ENCODE results near the gene DENND4C.

Gene DENND4C

DNA sequence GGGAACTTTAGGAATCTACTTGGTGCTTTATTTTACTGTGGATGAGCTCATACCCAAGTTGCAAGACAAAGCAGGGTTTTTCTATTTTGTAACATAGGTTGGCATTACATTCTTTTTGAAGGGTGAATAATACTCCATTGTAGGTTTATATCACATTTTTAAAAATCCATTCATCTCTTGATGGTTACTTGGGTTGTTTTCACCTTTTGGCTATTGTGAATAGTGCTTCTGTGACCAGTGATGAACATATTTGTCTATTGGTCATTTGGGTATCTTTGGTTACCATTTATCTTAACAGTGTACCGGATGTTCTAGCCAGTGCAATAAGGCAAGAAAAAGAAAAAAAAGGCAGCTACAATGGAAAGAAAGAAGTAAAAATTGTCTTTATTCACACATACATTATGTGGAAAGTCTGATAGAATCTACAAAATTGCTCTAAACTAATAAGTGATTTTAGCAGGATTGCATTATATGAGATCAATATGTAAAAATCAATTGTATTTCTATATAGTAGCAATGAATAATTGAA is 40.0 kb downstream of the DENND4C start:
- no peak for DNase-seq

DNA sequence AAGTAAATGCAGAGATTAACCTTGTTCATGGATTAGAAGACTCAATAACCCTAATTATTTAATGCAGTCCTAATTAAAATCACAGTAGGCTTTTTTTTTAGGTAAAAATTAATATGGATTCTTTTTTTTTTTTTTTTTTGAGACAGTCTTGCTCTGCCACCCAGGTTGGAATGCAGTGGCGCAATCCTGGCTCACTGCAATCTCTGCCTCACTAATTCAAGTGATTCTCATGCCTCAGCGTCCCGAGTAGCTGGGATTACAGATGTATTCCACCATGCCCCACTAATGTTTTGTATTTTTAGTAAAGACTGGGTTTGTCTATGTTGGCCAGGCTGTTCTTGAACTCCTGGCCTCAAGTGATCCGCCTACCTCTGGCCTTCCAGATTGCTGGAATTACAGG is 40.6 kb downstream of the DENND4C start:
- no peak for DNase-seq

DNA sequence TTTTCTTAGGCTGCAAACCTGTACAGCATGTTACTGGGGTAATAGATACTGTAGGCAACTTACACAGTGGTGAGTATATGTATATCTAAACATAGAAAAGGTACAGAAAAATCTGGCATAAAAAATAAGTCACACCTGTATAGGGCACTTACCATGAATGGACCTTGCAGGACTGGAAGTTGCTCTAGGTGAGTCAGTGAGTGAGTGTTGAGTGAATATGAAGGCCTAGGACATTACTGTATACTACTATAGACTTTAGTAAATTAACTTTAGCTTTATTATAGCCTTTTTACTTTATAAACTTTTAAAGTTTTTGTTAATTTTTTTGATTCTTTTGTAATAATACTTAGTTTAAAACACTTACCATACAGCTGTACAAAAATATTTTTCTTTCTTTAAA is 51.3 kb downstream of the DENND4C start:
- no peak for DNase-seq

DNA sequence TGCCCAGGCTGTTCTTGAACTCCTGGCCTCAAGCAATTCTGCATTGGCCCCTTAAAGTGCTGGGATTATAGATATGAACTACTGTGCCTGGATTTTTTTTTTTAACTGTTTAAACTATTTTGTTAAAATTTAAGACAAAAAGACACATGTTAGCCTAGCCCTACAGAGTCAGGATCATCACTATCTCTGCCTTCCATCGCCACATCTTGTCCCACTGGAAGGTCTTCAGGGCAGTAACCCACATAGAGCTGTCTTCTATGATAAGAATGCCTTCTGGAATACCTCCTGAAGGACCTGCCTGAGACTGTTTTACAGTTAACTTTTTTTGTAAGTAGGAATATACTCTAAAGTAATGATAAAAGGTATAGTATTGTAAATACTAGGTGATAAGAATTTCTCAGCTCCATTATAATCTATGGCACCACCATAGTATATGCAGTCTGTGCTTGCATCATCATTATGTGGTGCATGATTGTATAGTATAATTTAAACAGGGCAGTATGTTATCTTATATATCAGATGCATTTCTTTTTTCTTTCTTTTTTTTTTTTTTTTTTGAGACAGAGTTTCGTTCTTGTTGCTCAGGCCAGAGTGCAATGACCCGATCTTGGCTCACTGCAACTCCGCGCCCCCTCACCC is 52.7 kb downstream of the DENND4C start:
- DNase-seq: no peak

DNA sequence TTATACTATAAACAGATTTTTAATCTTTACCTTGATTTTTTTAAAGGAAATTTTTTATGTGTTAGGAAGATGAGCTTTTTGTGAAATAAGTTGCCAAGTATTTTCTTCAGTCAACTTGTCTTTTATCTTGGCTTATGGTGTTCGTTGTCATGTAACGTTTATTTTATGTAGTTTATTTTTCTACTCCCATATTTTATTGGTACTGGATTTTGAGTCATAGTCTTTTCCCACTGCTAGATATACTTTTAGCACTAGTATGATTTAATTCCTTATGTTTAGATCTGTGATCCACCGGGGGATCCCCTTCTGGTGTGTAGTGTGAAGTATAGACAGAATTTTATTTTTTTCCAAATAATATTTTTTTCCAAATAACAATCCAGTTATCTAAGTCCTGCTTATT is 54.2 kb downstream of the DENND4C start:
- no peak for DNase-seq

DNA sequence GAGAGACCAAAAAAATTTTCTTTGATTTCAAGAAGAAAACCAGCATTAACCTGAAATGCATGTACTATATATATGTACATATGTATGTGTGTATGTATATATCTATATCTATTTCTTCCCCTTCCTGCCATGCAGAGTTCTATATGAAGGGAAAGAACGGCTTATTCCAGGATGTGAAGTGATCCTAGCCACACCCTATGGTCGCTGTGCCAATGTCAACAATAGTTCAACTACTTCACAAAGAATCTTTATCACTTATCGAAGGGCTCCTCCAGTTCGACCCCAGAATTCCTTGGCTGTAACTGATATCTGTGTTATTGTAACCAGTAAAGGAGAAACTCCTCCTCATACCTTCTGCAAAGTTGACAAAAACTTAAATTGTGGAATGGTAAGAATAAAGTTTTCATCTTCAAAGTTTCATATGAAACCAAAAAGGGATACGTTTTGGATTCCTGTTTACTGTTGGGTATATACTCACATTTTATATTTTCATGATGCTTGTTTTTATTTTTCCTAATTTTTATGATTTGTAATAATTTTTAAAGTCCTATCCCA is 56.2 kb downstream of the DENND4C start:
- no peak for DNase-seq

DNA sequence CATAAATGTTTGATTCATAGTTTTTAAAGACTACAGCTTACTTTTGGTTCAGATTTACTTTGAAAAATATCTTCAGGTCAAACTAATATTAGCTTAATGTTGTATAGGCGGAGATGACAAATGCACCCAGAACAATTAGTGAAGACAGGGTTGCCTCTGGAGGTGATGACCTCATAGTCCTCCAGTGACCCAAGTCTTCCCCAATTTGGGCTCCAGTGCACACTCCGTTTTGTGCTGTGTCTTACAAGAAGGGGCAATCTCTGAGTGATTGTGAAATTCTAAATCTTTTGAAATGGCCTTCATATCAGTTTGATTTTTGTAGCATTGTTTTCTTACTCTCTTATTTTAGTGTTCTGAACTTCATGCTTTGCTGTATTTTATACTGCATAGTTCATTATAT is 57.6 kb downstream of the DENND4C start:
- DNase-seq: no peak

DNA sequence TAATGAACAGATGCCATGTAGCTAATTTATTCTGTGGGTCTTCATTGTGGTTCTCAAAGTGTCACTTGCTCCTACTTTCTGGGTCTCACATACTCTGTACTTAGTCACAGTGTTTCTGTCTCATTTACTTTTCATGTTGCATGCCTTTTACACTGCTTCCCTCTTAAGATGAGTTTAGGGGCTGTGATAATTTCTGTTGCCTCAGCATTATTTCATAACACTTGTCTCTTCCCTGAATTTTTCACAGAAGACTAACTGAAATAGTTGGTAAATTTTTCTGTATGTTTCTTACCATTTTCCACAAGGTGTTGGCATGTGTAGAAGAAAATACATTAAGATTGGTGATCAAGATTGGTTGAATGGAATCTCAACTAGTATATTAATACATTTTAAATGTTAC is 59.6 kb downstream of the DENND4C start:
- DNase-seq: no peak

DNA sequence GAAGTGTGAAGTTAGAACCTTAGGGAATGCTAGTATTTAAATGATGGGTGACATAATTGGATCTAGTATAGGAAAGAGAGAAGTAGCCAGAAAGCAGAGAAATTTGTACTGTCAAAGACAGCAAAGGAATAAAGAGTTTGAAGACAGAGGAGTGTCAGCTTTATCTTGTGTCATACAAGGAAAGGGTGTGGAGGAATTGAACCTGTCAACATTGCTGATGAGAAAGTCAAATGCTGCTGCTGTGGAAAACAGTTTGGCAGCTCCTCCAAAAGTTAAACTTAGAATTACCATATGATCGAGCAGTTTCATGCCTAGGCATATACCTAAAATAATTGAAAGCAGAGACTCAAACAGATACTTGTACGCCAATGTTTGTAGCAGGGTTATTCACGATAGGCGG is 63.7 kb downstream of the DENND4C start:
- no peak for DNase-seq

DNA sequence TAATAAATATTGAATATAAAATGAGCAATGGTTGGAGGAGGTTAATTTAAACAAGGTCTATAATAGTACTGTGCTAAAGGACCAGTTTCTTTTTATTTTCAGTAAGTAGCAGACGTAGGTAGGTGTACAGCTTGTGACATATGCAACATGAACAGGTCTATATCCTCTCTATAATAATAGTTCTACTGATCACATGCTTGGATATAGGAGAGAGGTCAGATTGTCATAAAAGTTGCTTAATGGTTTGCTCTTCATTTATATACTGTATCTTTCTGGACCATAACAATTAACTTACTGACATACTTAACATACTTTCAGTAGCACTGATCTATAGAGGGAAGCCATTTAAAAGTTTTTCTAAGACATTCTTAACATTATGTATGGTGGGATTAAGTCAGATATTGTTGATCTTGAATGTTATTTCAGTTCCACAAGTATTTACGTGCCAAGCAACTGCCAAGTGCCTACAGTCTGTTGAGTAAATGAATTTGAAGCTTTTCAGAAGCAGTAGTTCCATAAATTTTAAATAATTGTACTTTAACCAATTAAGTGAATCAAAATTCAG is 68.0 kb downstream of the DENND4C start:
- DNase-seq: no peak

DNA sequence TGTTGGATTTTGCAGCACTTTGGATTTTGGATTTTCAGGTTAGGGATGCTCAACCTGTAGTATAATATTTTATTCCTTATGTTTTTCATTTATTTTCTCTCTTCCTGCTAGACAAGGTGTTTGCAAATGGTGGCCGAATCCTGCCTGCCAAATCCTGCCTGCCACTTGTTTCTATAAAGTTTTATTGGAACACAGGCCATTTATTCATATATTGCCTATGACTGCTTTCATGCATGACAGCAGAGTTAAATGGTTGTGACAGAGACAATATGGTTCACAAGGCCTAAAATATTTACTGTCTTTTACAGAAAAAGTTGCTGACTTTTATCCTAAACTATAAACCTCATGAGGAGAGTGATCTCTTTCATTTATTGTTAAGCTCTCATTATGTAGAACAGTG is 72.7 kb downstream of the DENND4C start:
- no peak for DNase-seq

DNA sequence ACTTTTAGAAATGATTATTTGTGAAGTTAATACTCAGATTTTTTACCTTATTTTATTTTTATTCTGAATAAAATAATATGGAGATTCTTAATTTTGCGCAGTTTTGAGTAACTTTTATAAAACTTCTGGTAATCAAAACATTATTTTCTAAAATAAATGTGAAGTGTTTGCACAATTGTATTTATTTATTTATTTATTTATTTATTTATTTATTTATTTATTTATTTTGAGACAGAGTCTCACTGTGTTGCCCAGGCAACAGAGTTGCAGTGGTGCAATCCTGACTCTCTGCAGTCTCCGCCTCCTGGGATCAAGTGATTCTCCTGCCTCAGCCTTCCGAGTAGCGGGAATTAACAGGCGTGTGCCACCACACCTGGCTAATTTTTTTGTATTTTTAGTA is 76.1 kb downstream of the DENND4C start:
- DNase-seq: no peak

DNA sequence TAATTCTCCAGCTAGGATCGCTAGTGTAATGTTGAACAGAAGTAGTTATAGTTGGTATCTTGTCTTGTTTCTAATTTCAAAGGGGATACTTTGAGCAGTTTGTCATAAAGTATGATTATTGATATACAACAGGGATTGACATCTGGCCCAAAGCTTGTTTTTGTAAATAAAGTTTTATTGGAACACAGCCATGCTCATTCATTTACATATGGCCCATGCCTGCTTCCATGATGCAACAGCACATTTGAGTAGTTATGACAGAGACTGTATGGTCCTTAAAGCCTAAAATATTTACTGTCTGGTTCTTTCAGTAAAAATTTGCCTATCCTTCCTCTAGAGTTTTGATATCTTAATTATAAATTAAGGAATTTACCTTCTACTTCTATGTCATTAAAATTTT is 79.8 kb downstream of the DENND4C start:
- no peak for DNase-seq

DNA sequence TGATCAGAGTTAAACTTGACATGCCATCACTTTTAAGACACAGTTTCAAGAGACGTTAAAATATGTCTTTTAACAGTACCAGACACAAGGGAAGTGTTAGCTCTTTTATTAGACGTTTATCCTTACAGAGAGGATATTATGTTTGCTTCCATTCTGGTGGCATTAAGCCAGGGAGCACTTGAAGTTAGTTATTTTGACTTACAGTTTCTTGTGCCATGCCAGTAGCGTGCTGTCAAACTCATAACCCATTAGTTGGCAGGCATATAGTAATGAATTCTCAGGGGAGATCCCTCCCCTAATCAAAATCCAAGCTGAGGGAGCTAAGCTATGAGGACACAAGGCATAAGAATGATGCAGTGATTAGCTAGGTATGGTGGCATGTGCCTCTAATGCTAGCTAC is 83.1 kb downstream of the DENND4C start:
- DNase-seq: no peak

DNA sequence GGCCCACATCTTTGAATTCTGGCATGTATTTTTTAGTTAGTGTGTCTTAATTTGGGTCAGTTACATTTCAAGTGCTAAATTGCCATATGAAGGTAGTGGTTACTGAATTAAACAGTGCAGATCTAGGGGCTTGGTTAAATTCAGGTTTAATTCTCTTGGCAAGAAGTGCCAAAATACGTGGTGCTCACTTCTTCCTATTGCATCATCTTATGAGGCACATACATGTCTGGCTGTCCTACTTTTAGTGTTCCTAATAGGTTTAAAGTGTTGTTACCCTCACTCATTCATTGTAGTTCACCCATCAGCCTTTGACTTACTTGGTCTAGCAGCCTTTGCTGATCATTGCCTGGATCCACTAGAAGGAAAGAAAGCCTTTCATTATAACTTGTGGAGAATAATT is 90.0 kb downstream of the DENND4C start:
- no peak for DNase-seq

DNA sequence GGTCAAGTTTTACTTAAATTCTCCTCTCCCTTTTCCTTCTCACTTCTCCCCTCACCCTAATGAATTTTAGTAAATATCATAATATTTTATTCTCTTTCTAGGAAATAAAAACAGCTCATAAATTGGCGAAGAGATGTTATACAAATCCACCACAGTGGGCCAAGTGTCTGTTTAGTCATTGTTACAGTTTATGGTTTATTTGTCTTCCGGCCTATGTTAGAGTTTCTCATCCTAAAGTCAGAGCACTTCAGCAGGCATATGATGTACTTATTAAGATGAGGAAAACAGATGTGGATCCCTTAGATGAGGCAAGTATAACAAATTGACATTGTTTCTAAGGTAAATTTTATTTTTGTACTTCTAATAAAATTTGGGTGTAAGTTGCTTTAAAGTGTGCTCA is 101.4 kb downstream of the DENND4C start:
- DNase-seq: no peak

DNA sequence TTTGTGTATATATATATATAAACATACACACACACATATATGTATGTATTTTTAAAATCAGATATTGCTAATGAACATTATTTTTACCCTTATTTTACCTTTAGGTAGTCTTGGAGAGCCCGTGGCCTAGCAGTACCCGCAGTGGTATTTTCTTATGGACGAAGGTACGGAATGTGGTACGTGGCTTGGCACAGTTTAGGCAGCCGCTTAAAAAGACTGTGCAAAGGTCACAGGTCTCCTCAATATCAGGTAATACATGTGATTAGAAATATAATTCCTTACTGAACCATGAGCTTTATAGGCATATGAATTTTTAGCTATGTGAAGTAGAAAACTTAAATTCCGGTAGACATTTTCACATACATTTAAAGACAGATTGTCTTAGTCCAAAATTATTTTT is 105.7 kb downstream of the DENND4C start:
- DNase-seq: no peak

DNA sequence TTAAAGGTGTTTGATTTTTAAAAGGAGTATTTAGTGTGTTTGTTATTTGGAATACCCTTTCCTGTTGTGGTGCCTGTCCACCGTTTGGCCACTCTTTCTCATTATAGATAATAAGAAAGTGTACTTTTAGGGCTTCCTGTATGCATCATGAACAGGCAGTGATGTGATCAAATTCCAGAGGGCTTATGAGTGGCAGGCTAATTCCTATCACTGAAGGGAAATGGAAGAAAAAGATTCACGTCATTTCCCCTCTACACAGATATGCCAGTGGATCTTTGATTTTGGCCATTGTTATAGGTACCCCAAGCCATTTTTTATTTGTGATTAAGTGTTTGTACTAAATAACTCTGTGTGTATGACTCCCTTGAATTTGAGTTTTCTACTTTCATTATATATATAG is 112.5 kb downstream of the DENND4C start:
- no peak for DNase-seq

DNA sequence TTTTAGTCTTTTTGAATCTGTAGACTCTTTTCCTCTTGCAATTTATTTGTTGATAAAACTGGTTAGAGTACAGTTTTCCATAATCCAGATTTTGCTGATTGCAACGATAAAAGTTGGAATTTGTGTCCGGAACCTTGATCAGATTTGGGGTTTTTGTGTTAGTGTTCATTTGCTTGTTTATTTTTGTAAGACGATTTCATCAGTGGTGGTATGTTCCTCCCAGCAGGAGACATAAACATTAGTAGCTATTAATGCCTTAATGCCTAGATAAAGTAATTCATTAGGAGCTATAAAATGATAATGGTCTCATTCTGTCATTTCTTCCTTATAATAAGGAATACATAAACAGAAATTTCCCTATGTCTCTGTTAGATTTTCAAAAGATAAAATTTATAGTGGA is 128.2 kb downstream of the DENND4C start:
- DNase-seq: no peak

DNA sequence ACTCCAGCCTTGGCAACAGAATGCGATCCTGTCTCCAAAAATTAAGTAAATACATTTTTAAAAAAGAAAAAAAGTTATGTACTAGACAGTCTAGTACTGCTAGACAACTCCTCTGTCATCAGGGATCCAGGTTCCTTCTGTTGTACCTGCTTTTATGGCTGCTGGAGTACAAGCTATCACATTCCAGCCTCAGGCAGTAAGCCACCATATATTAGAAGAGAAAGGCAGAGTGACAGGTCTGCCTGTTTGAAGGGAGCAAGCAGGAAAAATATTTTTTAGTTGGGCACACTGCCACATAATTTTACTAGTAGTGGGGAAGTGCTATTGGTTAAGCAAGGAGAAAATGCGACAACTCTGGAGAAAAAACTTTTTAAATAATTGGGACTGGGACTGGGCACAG is 138.6 kb downstream of the DENND4C start:
- DNase-seq: no peak

DNA sequence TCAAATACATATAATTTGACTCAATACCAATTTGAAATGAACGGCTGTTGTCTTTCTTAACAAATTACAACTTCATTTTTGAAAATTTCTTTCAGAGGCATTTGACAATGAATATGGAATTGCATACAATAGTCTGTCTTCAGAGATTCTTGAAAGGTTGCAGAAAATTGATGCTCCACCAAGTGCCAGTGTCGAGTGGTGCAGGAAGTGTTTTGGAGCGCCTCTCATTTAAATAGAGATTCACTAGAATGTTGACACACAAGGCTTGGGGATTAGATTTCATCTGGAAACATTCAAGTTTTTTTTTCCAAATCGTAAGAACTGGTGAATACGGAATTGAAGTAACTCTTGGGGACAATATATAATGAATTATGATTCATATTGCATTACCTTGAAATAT is 141.4 kb downstream of the DENND4C start:
- no peak for DNase-seq

DNA sequence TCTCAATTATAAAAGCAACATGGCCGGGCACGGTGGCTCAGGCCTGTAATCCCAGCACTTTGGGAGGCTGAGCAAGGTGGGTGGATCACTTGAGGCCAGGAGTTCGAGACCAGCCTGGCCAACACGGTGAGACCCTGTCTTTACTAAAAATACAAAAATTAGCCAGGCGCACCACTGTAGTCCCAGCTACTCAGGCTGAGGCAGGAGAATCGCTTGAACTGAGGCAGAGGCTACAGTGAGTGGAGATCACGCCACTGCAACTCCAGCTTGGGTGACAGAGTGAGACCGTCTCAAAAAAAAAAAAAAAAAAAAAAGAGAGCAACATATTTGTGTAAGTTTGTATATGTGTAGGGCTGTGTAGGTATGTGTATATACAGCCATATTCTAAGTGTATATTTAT is 142.1 kb downstream of the DENND4C start:
- DNase-seq: no peak

DNA sequence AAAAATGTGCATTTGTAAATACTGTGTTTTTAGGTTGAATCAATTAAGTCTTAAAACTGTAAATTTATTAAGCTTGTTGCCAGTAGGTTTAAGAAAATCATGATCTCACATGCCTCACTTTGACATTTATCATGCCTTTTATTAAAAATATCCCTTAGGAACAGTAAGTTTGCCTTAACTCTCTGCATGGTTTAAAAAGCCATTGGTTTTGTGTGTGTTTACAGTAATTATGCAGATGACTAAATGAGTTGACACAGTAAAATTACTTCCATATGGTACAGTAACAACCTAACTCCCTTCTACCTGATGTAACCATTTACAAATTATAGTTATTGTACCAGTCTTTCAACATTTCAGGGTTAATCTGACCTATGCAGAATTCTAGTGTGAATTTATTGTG is 143.0 kb downstream of the DENND4C start:
- DNase-seq: no peak

DNA sequence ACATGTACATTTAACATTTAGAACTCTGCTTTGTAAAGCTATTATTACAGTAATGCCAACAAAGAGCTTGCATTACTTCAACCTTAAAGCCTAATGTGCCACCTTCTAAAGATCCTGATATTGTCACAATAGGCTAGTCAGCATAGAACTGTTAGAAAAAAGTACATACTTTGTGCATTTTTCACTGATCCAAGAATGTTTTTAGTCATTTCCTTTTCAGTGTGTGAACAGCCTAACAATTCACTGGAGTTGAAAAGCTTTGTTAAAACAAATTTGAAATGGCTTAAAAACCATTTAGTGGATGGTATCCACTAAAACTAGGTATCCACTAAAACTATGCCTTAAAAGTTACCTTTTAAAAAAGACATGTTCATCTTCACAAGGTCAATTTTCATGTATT is 145.0 kb downstream of the DENND4C start:
- DNase-seq: no peak

DNA sequence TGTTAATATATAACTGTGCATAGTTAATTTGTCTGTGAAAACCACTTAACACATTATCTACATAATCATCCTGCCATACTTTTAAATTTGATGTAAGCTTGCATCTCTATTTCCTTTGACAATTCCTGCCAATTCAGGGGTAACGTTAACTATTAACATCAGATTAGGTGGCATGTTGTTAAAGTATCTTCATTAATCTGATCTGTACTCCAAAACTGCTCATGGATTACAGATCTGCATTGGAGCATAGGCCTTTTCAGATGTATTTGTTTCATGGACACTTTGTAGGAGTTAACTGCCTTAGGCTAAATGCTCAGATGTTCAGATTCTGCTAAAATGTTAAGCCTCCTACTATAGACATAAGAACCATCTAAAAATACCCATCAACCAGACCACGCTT is 146.4 kb downstream of the DENND4C start:
- no peak for DNase-seq

Measured in activated CD4-positive, alpha-beta T cell treated with anti-CD3 and anti-CD28 coated beads for 1 hour (primary cell).